Middle frontal gyrus (tissue), 1 donor: ENCODE measurements around the gene PIK3R5.
"Not testable (repeated sequence)": the region's sequence is repeated elsewhere in the genome, so short reads cannot be mapped to it uniquely, and the experiment has no call there.

Experiments used
- DNase-seq: peaks from one replicate; pipeline ENCODE4 v3.0.0-alpha.2; 2015; ENCODE audit warnings: low spot score; ENCODE audit errors: extremely low spot score

The PIK3R5 gene

GRCh38 chr17:8965394-8966168 is at the start of gene PIK3R5:
TSS of gene PIK3R5 (minus strand) at chr17:8965707. CDS start at chr17:8911494, 54,213 bp downstream.
- no peak for DNase-seq

GRCh38 chr17:9011001-9011400 is 45.5 kb upstream of the PIK3R5 start:
- DNase-seq = no peak

GRCh38 chr17:9009737-9010136 is 44.2 kb upstream of the PIK3R5 start:
- no peak for DNase-seq

- DNase-seq = no peak
Measured at GRCh38 chr17:9009096-9009495, 43.6 kb upstream of the PIK3R5 start.

- DNase-seq = no peak
Measured at GRCh38 chr17:9007052-9007714, 41.7 kb upstream of the PIK3R5 start.

GRCh38 chr17:9006175-9006767 is 40.8 kb upstream of the PIK3R5 start:
- DNase-seq = no peak

- no peak for DNase-seq
Measured at GRCh38 chr17:9004961-9005285, 39.4 kb upstream of the PIK3R5 start.

GRCh38 chr17:9004132-9004960 is 38.8 kb upstream of the PIK3R5 start:
- DNase-seq = no peak

GRCh38 chr17:9003355-9004131 is 38.0 kb upstream of the PIK3R5 start:
- DNase-seq = no peak

- no peak for DNase-seq
Measured at GRCh38 chr17:9002606-9003354, 37.3 kb upstream of the PIK3R5 start.

GRCh38 chr17:9002227-9002605 is 36.7 kb upstream of the PIK3R5 start:
- no peak for DNase-seq

GRCh38 chr17:9001559-9001958 is 36.1 kb upstream of the PIK3R5 start:
- DNase-seq = no peak

GRCh38 chr17:8997994-8998628 is 32.6 kb upstream of the PIK3R5 start:
- no peak for DNase-seq

- DNase-seq = no peak
Measured at GRCh38 chr17:8995711-8996110, 30.2 kb upstream of the PIK3R5 start.

- no peak for DNase-seq
Measured at GRCh38 chr17:8994319-8994718, 28.8 kb upstream of the PIK3R5 start.

- peak; percentile 26 for DNase-seq
Measured at GRCh38 chr17:8991514-8992285, 26.2 kb upstream of the PIK3R5 start.

- DNase-seq = not testable (repeated sequence)
Measured at GRCh38 chr17:8988263-8988935, 22.9 kb upstream of the PIK3R5 start.

GRCh38 chr17:8986295-8986694 is 20.8 kb upstream of the PIK3R5 start:
- no peak for DNase-seq
